WTC11 (cell line): ENCODE results near the gene PON1. TPM values are rescaled to one million over a fixed set of nuclear protein-coding genes. Genes with fewer than 3 reads are reported as not detected.

Experiments
- ATAC-seq: fragments of 200-7000 bp; cut with Tn5 transposase; 2 replicates; pipeline ENCODE4 v1.10.0; 2021; ENCODE audit warnings: mild to moderate bottlenecking, moderate library complexity
- CTCF ChIA-PET: fragments of 300-600 bp; sonication (Branson Sonifier 250); formaldehyde crosslinking; loops from one replicate; lab custom pipeline; 2021; ENCODE audit warnings: antibody characterized with exemption; lab: Charles Lee
- POLR2A ChIA-PET: fragments of 350-600 bp; sonication (Branson Sonifier 250); formaldehyde crosslinking; loops from one replicate; lab custom pipeline; 2021; ENCODE audit warnings: antibody characterized with exemption; lab: Charles Lee
- DNase-seq: peaks from one replicate; pipeline ENCODE4 v3.0.0; 2021; ENCODE audit warnings: low spot score
- H3K27ac Mint-ChIP-seq: 2 replicates; pipeline ENCODE4 v1.8.0; 2021; ENCODE audit warnings: mixed read lengths
- H3K27me3 Mint-ChIP-seq: 2 replicates; pipeline ENCODE4 v1.8.0; 2021; ENCODE audit warnings: low read depth, mild to moderate bottlenecking, moderate library complexity, mixed read lengths
- H3K36me3 Mint-ChIP-seq: 2 replicates; pipeline ENCODE4 v1.8.0; 2021; ENCODE audit warnings: mixed read lengths
- H3K4me1 Mint-ChIP-seq: 2 replicates; pipeline ENCODE4 v1.8.0; 2022; ENCODE audit warnings: mixed read lengths
- H3K4me3 Mint-ChIP-seq: 2 replicates; pipeline ENCODE4 v1.8.0; 2021; ENCODE audit warnings: mild to moderate bottlenecking, moderate library complexity, mixed read lengths
- H3K9me3 Mint-ChIP-seq: 2 replicates; pipeline ENCODE4 v1.8.0; 2021; ENCODE audit warnings: mixed read lengths
- AFF4 ChIP-seq: sonication (generic); formaldehyde crosslinking; IDR thresholded peaks from 2 replicates; pipeline ENCODE4 v1.8.1; 2023; ENCODE audit warnings: mild to moderate bottlenecking, missing genetic modification reagents, borderline replicate concordance
- E2F4 ChIP-seq: sonication (generic); formaldehyde crosslinking; IDR thresholded peaks from 2 replicates; pipeline ENCODE4 v1.8.1; 2022; ENCODE audit warnings: low read depth, mild to moderate bottlenecking, moderate library complexity, missing genetic modification reagents, borderline replicate concordance
- E2F5 ChIP-seq: sonication (generic); formaldehyde crosslinking; IDR thresholded peaks from 2 replicates; pipeline ENCODE4 v1.8.1; 2022; ENCODE audit warnings: mild to moderate bottlenecking, moderate library complexity, missing genetic modification reagents
- FOXJ3 ChIP-seq: sonication (generic); formaldehyde crosslinking; IDR thresholded peaks from 2 replicates; pipeline ENCODE4 v1.9.0; 2021; ENCODE audit warnings: missing genetic modification reagents, mild to moderate bottlenecking, borderline replicate concordance
- GRHL2 ChIP-seq: fragments of 250-450 bp; sonication (Bioruptor Pico); IDR thresholded peaks from 2 replicates; pipeline ENCODE4 v1.8.0; 2022; ENCODE audit warnings: mild to moderate bottlenecking, moderate library complexity; ENCODE audit not compliant: insufficient replicate concordance, severe bottlenecking
- HMGA2 ChIP-seq: fragments of 250-450 bp; sonication (Bioruptor Pico); IDR thresholded peaks from 2 replicates; pipeline ENCODE4 v1.4.0; 2021; ENCODE audit warnings: mild to moderate bottlenecking, moderate library complexity
- NFYB ChIP-seq: sonication (generic); formaldehyde crosslinking; conservative IDR thresholded peaks from 2 replicates; pipeline ENCODE4 v1.8.0; 2022; ENCODE audit warnings: low read depth, missing genetic modification reagents
- NR3C1 ChIP-seq: sonication (generic); formaldehyde crosslinking; conservative IDR thresholded peaks from 2 replicates; pipeline ENCODE4 v1.8.1; 2023; ENCODE audit warnings: low read depth, mild to moderate bottlenecking, missing genetic modification reagents
- PREB ChIP-seq: sonication (generic); formaldehyde crosslinking; IDR thresholded peaks from 2 replicates; pipeline ENCODE4 v1.8.1; 2022; ENCODE audit warnings: mild to moderate bottlenecking, missing genetic modification reagents, moderate library complexity, borderline replicate concordance
- SP1 ChIP-seq: sonication (generic); formaldehyde crosslinking; conservative IDR thresholded peaks from 2 replicates; pipeline ENCODE4 v1.8.1; 2022; ENCODE audit warnings: missing genetic modification reagents
- TEAD1 ChIP-seq: sonication (generic); formaldehyde crosslinking; IDR thresholded peaks from 2 replicates; pipeline ENCODE4 v1.8.0; 2022; ENCODE audit warnings: mild to moderate bottlenecking, missing genetic modification reagents
- TP53 ChIP-seq: sonication (generic); formaldehyde crosslinking; IDR thresholded peaks from 2 replicates; pipeline ENCODE4 v1.8.1; 2023; ENCODE audit warnings: mild to moderate bottlenecking, missing genetic modification reagents
- USF1 ChIP-seq: sonication (generic); formaldehyde crosslinking; IDR thresholded peaks from 2 replicates; pipeline ENCODE4 v1.8.0; 2022; ENCODE audit warnings: mild to moderate bottlenecking, missing genetic modification reagents
- ZBTB21 ChIP-seq: sonication (generic); formaldehyde crosslinking; IDR thresholded peaks from 2 replicates; pipeline ENCODE4 v1.8.1; 2023; ENCODE audit warnings: mild to moderate bottlenecking, missing genetic modification reagents, borderline replicate concordance
- ZNF121 ChIP-seq: sonication (generic); formaldehyde crosslinking; IDR thresholded peaks from 2 replicates; pipeline ENCODE4 v1.8.0; 2023; ENCODE audit warnings: missing genetic modification reagents
- ZNF232 ChIP-seq: sonication (generic); formaldehyde crosslinking; IDR thresholded peaks from 2 replicates; pipeline ENCODE4 v1.8.0; 2022; ENCODE audit warnings: mild to moderate bottlenecking, missing genetic modification reagents
- ZNF281 ChIP-seq: sonication (generic); formaldehyde crosslinking; IDR thresholded peaks from 2 replicates; pipeline ENCODE4 v1.8.0; 2023; ENCODE audit warnings: mild to moderate bottlenecking, missing genetic modification reagents
- ZNF532 ChIP-seq: fragments of 250-450 bp; sonication (Bioruptor Pico); IDR thresholded peaks from 2 replicates; pipeline ENCODE4 v1.9.0; 2021; ENCODE audit warnings: mild to moderate bottlenecking, borderline replicate concordance
- total RNA-seq: library from RNA; stranded (reverse); gene quantifications from 3 replicates; pipeline ENCODE4 v1.2.3, GENCODE V29; 2021
- TF ChIP-seq, protein P1 (sequence below): sonication (generic); formaldehyde crosslinking; IDR thresholded peaks from 2 replicates; pipeline ENCODE4 v1.8.1; 2023; ENCODE audit warnings: mild to moderate bottlenecking, missing genetic modification reagents
- TF ChIP-seq, protein P2 (sequence below): sonication (generic); formaldehyde crosslinking; IDR thresholded peaks from 2 replicates; pipeline ENCODE4 v1.8.0; 2023; ENCODE audit warnings: missing genetic modification reagents

Gene PON1
- total RNA-seq, 1 experiment from 2014 or later, result 0.26 TPM

- POLR2A ChIA-PET, result no interaction called here
- TF ChIP-seq NR3C1, result no peak
- TF ChIP-seq ZNF281 (CRISPR knock-in tag), result no peak
- no peak for TF ChIP-seq GRHL2 (CRISPR knock-in tag)
- TF ChIP-seq, protein P1, sequence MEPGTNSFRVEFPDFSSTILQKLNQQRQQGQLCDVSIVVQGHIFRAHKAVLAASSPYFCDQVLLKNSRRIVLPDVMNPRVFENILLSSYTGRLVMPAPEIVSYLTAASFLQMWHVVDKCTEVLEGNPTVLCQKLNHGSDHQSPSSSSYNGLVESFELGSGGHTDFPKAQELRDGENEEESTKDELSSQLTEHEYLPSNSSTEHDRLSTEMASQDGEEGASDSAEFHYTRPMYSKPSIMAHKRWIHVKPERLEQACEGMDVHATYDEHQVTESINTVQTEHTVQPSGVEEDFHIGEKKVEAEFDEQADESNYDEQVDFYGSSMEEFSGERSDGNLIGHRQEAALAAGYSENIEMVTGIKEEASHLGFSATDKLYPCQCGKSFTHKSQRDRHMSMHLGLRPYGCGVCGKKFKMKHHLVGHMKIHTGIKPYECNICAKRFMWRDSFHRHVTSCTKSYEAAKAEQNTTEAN (CRISPR knock-in tag), result no peak
- TF ChIP-seq ZNF121 (CRISPR knock-in tag), result no peak
- TF ChIP-seq SP1, result no peak
- no peak for TF ChIP-seq HMGA2 (CRISPR knock-in tag)
- TF ChIP-seq NFYB (CRISPR knock-in tag), result no peak
- TF ChIP-seq USF1, result no peak
- TF ChIP-seq TEAD1 (CRISPR knock-in tag), result no peak
- no peak for TF ChIP-seq AFF4
- no peak for TF ChIP-seq FOXJ3
- TF ChIP-seq ZBTB21, result no peak
- no peak for TF ChIP-seq TP53 (CRISPR knock-in tag)
- no peak for TF ChIP-seq ZNF532
- TF ChIP-seq E2F5, result no peak
- TF ChIP-seq ZNF232 (CRISPR knock-in tag), result no peak
- no peak for TF ChIP-seq PREB (CRISPR knock-in tag)
- TF ChIP-seq, protein P2, sequence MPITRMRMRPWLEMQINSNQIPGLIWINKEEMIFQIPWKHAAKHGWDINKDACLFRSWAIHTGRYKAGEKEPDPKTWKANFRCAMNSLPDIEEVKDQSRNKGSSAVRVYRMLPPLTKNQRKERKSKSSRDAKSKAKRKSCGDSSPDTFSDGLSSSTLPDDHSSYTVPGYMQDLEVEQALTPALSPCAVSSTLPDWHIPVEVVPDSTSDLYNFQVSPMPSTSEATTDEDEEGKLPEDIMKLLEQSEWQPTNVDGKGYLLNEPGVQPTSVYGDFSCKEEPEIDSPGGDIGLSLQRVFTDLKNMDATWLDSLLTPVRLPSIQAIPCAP (CRISPR knock-in tag), result no peak
- TF ChIP-seq E2F4, result no peak
- Mint-ChIP-seq H3K27ac (no peak overlapping the region), H3K4me1 (peaks cover 8% of the 10 kb centered on the region), H3K36me3 (no peaks in the 10 kb centered on the region), H3K4me3 (no peak overlapping the region), H3K9me3 (no peaks in the 10 kb centered on the region), H3K27me3 (no peaks in the 10 kb centered on the region)
- no peak for DNase-seq
- ATAC-seq, result no peak
- CTCF ChIA-PET, result no interaction called here
These were observed 27.9 kb downstream of the PON1 start for GRCh38 chr7:95296456-95296855.
